ENCODE data around the gene MAP2K5.

GRCh38 chr15:67528513-67528912 lies 14.0 kb upstream of the MAP2K5 start:
- TF ChIP-seq ZNF560 (tag by site-specific recombination; IDR thresholded peaks at IDR 0.05; ENCODE audit: borderline replicate concordance) (no peak), ZNF26 (tag by site-specific recombination; IDR thresholded peaks at IDR 0.05) (no peak), ZNF558 (tag by site-specific recombination; IDR thresholded peaks at IDR 0.05) (no peak), ZNF398 (tag by site-specific recombination; IDR thresholded peaks at IDR 0.05) (no peak), YY1 (tag by site-specific recombination; IDR thresholded peaks at IDR 0.05) (no peak), ZNF830 (tag by site-specific recombination; IDR thresholded peaks at IDR 0.05; ENCODE audit: low read depth) (no peak), CTCF (tag by site-specific recombination; IDR thresholded peaks at IDR 0.05) (no peak), ZNF23 (tag by site-specific recombination; IDR thresholded peaks at IDR 0.05; ENCODE audit: borderline replicate concordance) (no peak), ZNF274 (IDR thresholded peaks at IDR 0.05; ENCODE audit: low read length) (no peak), ZNF274 (tag by site-specific recombination; IDR thresholded peaks at IDR 0.05; ENCODE audit: borderline replicate concordance) (no peak), EGR2 (tag by site-specific recombination; IDR thresholded peaks at IDR 0.05; ENCODE audit: low read depth) (no peak), ZNF621 (tag by site-specific recombination; IDR thresholded peaks at IDR 0.05) (no peak), ZNF174 (tag by site-specific recombination; IDR thresholded peaks at IDR 0.05) (no peak)
